Astrocyte (in vitro differentiated cells and primary cell): Measurements from ENCODE around the gene HS6ST1. TPM values are rescaled to one million over a fixed set of nuclear protein-coding genes. Genes with fewer than 3 reads are reported as not detected.

Source experiments
- DNase-seq: peaks from one replicate; pipeline ENCODE4 v3.0.0-alpha.2; 2010; ENCODE audit warnings: low read depth
- FAIRE-seq: peaks from 2 replicates; lab custom pipeline; 2011; peaks lifted over from hg19 to GRCh38; lab: Jason Lieb, UNC
- H2AFZ ChIP-seq: 2 replicates; pipeline ENCODE4 v1.6.0; 2012; ENCODE audit warnings: low read depth, low read length, inconsistent platforms
- H3K27ac ChIP-seq: 2 replicates; pipeline ENCODE4 v1.5.1; 2011; ENCODE audit warnings: low read depth, low read length, inconsistent platforms
- H3K27me3 ChIP-seq: 2 replicates; pipeline ENCODE4 v1.6.0; 2011; ENCODE audit warnings: low read length, inconsistent platforms; ENCODE audit not compliant: insufficient read depth
- H3K36me3 ChIP-seq: 2 replicates; pipeline ENCODE4 v1.5.1; 2011; ENCODE audit warnings: low read length, inconsistent platforms; ENCODE audit not compliant: insufficient read depth
- H3K4me1 ChIP-seq: 2 replicates; pipeline ENCODE4 v1.5.1; 2011; ENCODE audit warnings: low read length, inconsistent platforms; ENCODE audit not compliant: insufficient read depth
- H3K4me2 ChIP-seq: 2 replicates; pipeline ENCODE4 v1.6.0; 2012; ENCODE audit warnings: low read length, inconsistent platforms
- H3K4me3 ChIP-seq: 2 replicates; pipeline ENCODE4 v1.5.1; 2011; ENCODE audit warnings: low read depth, mild to moderate bottlenecking, low read length, inconsistent platforms; ENCODE audit not compliant: insufficient read depth
- H3K79me2 ChIP-seq: 2 replicates; pipeline ENCODE4 v1.6.0; 2012; ENCODE audit warnings: mild to moderate bottlenecking, low read length, inconsistent platforms; ENCODE audit not compliant: insufficient read depth
- H3K9ac ChIP-seq: 2 replicates; pipeline ENCODE4 v1.6.0; 2012; ENCODE audit warnings: mild to moderate bottlenecking, low read length, inconsistent platforms
- H3K9me3 ChIP-seq: 2 replicates; pipeline ENCODE4 v1.5.1; 2012; ENCODE audit warnings: low read depth, mild to moderate bottlenecking, low read length, inconsistent platforms; ENCODE audit not compliant: insufficient read depth
- H4K20me1 ChIP-seq: 2 replicates; pipeline ENCODE4 v1.6.0; 2012; ENCODE audit warnings: low read length, inconsistent platforms; ENCODE audit not compliant: insufficient read depth
- H3K27ac Mint-ChIP-seq: one replicate; pipeline ENCODE4 v1.8.0; 2021; ENCODE audit warnings: mild to moderate bottlenecking, mixed read lengths; ENCODE audit not compliant: unreplicated experiment
- H3K27me3 Mint-ChIP-seq: one replicate; pipeline ENCODE4 v1.8.0; 2021; ENCODE audit warnings: low read depth, mixed read lengths; ENCODE audit not compliant: unreplicated experiment
- H3K36me3 Mint-ChIP-seq: one replicate; pipeline ENCODE4 v1.8.0; 2021; ENCODE audit warnings: low read depth, mixed read lengths; ENCODE audit not compliant: unreplicated experiment
- H3K4me1 Mint-ChIP-seq: one replicate; pipeline ENCODE4 v1.8.0; 2021; ENCODE audit warnings: low read depth, mixed read lengths; ENCODE audit not compliant: unreplicated experiment
- H3K4me3 Mint-ChIP-seq: one replicate; pipeline ENCODE4 v1.8.0; 2021; ENCODE audit warnings: mild to moderate bottlenecking, moderate library complexity, mixed read lengths; ENCODE audit not compliant: unreplicated experiment
- H3K9me3 Mint-ChIP-seq: one replicate; pipeline ENCODE4 v1.8.0; 2021; ENCODE audit warnings: mild to moderate bottlenecking, mixed read lengths; ENCODE audit not compliant: unreplicated experiment
- EZH2 ChIP-seq: IDR thresholded peaks from 2 replicates; pipeline ENCODE4 v1.6.1; 2012; ENCODE audit warnings: mild to moderate bottlenecking, low read length, inconsistent platforms; ENCODE audit not compliant: insufficient read depth
- total RNA-seq: library from RNA; stranded (reverse); gene quantifications from 2 replicates; pipeline ENCODE4 v1.2.1, GENCODE V29; 2021
- TF ChIP-seq, protein P1 (sequence below): IDR thresholded peaks from 2 replicates; pipeline ENCODE4 v1.5.1; 2011; ENCODE audit warnings: low read depth, mild to moderate bottlenecking, inconsistent platforms, low read length, moderate library complexity; ENCODE audit not compliant: insufficient read depth

HS6ST1 gene
- total RNA-seq, 1 donor from 2014 or later = 20.5 TPM

DNA sequence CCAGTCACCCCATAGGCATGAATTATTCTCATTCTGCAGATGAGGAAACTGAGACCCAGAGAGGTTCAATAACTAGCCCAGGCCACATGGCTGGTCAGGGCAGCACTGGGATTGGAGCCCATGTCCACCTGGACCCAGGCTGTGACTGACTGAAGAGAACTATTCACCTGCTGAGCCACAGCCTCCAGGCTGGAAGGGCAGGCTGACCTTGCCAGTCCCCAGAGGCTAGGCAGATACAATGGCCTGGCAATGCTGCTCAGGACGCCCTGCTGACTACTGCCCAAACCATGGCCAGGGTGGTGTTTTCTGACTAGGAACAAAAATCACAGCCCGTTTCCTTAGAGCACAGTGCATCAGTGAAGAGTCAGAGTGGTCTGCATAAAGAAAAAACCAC is 36.8 kb downstream of the HS6ST1 start:
- no peaks in the 10 kb centered on the region for H3K9me3 ChIP-seq
- no peaks in the 10 kb centered on the region for H3K27me3 ChIP-seq
- H2AFZ ChIP-seq = no peak overlapping the region
- Mint-ChIP-seq H3K4me3 (no peak overlapping the region), H3K27me3 (no peaks in the 10 kb centered on the region), H3K36me3 (peaks cover 3% of the 10 kb centered on the region), H3K4me1 (peaks cover 5% of the 10 kb centered on the region), H3K27ac (no peak overlapping the region), H3K9me3 (no peaks in the 10 kb centered on the region)
- H3K4me3 ChIP-seq = no peak overlapping the region
- H3K9ac ChIP-seq = no peak overlapping the region
- no peak overlapping the region for H3K4me2 ChIP-seq
- H4K20me1 ChIP-seq = peaks cover 85% of the 10 kb centered on the region
- DNase-seq (no peak), FAIRE-seq (no peak)
- H3K27ac ChIP-seq = no peak overlapping the region
- peaks cover 15% of the 10 kb centered on the region for H3K79me2 ChIP-seq
- H3K4me1 ChIP-seq = no peaks in the 10 kb centered on the region
- H3K36me3 ChIP-seq = no peaks in the 10 kb centered on the region
- TF ChIP-seq EZH2 = no peak
- TF ChIP-seq, protein P1, sequence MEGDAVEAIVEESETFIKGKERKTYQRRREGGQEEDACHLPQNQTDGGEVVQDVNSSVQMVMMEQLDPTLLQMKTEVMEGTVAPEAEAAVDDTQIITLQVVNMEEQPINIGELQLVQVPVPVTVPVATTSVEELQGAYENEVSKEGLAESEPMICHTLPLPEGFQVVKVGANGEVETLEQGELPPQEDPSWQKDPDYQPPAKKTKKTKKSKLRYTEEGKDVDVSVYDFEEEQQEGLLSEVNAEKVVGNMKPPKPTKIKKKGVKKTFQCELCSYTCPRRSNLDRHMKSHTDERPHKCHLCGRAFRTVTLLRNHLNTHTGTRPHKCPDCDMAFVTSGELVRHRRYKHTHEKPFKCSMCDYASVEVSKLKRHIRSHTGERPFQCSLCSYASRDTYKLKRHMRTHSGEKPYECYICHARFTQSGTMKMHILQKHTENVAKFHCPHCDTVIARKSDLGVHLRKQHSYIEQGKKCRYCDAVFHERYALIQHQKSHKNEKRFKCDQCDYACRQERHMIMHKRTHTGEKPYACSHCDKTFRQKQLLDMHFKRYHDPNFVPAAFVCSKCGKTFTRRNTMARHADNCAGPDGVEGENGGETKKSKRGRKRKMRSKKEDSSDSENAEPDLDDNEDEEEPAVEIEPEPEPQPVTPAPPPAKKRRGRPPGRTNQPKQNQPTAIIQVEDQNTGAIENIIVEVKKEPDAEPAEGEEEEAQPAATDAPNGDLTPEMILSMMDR = no peak

DNA sequence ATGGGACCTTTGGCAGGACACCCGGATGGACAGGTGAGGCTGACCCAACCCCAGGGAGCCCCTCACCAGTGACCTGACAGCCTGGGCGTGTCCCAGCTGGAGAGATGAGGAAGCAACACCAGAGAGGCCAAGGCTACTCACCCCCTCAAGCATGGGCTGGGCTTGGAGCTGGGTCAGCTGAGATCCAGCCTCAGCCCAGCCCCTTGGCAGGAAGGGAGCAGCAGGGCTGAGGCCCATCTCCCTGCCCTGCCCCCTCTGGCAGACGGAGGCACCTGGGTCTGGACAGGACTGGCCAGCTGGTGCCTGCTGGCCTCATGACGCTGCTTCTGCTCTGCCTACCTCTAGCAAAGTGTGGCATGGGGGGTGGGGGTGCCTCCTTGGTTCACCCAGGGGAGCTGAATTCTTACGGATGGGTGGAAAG is 37.8 kb downstream of the HS6ST1 start:
- no peak for FAIRE-seq
- Mint-ChIP-seq H3K9me3 (no peaks in the 10 kb centered on the region), H3K27ac (no peak overlapping the region), H3K36me3 (peaks cover 3% of the 10 kb centered on the region), H3K27me3 (no peaks in the 10 kb centered on the region), H3K4me1 (peaks cover 6% of the 10 kb centered on the region), H3K4me3 (no peak overlapping the region)
- H3K79me2 ChIP-seq = peaks cover 13% of the 10 kb centered on the region
- no peak overlapping the region for H3K4me3 ChIP-seq
- H3K4me1 ChIP-seq = no peaks in the 10 kb centered on the region
- no peak for DNase-seq
- H3K4me2 ChIP-seq = no peak overlapping the region
- H3K27me3 ChIP-seq = no peaks in the 10 kb centered on the region
- no peak overlapping the region for H2AFZ ChIP-seq
- peaks cover 82% of the 10 kb centered on the region for H4K20me1 ChIP-seq
- TF ChIP-seq, protein P1 = no peak
- TF ChIP-seq EZH2 = no peak
- no peaks in the 10 kb centered on the region for H3K9me3 ChIP-seq
- H3K9ac ChIP-seq = no peak overlapping the region
- H3K36me3 ChIP-seq = no peaks in the 10 kb centered on the region
- H3K27ac ChIP-seq = no peak overlapping the region

DNA sequence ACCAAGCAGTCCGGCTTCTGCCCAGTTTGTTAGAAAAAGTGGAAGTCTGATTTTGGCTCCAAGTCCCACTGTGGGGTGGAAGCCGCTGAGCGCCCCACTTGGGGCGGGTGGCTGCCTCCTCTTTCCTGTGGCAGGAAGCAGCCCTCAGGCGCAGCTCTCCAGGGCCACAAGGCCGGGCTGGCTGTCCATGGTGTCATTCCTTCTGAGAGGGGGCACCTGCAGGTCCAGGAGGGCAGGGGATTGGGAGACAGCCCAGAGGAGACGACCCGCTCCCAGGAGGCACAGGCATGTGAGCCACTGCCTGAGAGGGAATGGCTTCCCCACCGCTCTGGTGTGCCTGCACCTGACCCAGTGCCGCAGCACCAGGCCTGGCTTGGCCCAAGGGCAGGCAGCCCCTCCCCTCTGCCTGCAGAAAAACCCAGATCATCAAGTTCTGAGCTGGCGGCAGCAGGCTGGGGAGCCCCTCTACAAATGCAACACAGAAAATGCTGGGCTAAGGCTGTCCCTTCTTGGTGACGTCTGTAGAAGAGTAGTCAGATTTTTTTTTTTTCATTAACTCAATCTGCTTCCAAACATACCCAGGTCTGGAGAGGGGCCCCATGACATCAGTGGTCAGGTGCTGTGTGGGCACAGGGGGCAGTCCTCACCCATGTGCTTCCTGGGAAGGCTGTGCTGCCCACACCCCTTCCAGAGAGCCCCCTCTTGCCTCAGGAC is 38.4 kb downstream of the HS6ST1 start:
- Histone ChIP-seq H3K27ac (no peak overlapping the region), H3K79me2 (peaks cover 7% of the 10 kb centered on the region), H2AFZ (no peak overlapping the region), H3K36me3 (no peaks in the 10 kb centered on the region), H3K4me1 (no peaks in the 10 kb centered on the region), H3K9ac (no peak overlapping the region), H3K27me3 (no peaks in the 10 kb centered on the region), H3K9me3 (no peaks in the 10 kb centered on the region), H3K4me2 (no peak overlapping the region), H4K20me1 (peaks cover 76% of the 10 kb centered on the region), H3K4me3 (no peak overlapping the region)
- DNase-seq (no peak), FAIRE-seq (no peak)
- no peaks in the 10 kb centered on the region for H3K27me3 Mint-ChIP-seq
- H3K36me3 Mint-ChIP-seq = peaks cover 3% of the 10 kb centered on the region
- H3K9me3 Mint-ChIP-seq = no peaks in the 10 kb centered on the region
- no peak overlapping the region for H3K4me3 Mint-ChIP-seq
- no peak for TF ChIP-seq EZH2
- TF ChIP-seq, protein P1 = no peak
- H3K4me1 Mint-ChIP-seq = peaks cover 8% of the 10 kb centered on the region
- no peak overlapping the region for H3K27ac Mint-ChIP-seq
